Measurements from ENCODE around the gene CFAP74.

DNA sequence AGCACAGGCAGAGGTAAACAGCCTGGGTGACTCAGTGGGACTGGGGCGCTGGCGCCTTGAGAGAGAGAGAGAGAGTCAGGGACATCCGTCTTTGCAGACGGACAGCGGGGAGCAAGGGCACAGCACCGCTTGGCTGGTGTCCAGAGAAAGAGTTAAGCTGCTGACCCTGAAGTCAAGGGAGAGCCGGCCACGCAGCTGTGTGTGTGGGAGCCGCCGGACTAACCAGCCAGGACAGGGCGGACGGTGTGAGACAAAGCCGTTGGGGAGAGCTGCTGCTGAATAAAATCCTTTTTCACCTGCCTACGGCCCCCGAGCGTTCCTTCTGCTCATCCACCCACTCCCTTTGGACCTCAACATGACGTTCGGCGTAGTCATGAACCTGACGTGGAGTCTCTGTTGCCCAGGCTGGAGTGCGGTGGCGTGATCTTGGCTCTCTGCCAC lies 14.5 kb downstream of the CFAP74 start:
- TF ChIP-seq, protein P1, sequence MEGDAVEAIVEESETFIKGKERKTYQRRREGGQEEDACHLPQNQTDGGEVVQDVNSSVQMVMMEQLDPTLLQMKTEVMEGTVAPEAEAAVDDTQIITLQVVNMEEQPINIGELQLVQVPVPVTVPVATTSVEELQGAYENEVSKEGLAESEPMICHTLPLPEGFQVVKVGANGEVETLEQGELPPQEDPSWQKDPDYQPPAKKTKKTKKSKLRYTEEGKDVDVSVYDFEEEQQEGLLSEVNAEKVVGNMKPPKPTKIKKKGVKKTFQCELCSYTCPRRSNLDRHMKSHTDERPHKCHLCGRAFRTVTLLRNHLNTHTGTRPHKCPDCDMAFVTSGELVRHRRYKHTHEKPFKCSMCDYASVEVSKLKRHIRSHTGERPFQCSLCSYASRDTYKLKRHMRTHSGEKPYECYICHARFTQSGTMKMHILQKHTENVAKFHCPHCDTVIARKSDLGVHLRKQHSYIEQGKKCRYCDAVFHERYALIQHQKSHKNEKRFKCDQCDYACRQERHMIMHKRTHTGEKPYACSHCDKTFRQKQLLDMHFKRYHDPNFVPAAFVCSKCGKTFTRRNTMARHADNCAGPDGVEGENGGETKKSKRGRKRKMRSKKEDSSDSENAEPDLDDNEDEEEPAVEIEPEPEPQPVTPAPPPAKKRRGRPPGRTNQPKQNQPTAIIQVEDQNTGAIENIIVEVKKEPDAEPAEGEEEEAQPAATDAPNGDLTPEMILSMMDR (optimal IDR thresholded peaks at IDR 0.05 in 1 of 3, IDR thresholded peaks at IDR 0.05 in 1 of 3, conservative IDR thresholded peaks at IDR 0.05 in 1 of 3; ENCODE audit: extremely low read depth in 1 of 3, insufficient read depth in 2 of 3, low read length in 3 of 3), result no peak
- TF ChIP-seq EZH2 (IDR thresholded peaks at IDR 0.05; ENCODE audit: low read length), result no peak
